ENCODE data around the gene PTPRJ.
A peak's percentile ranks its signal among the peaks of the same experiment; 100 is the strongest.
"Not testable (repeated sequence)": the region's sequence is repeated elsewhere in the genome, so short reads cannot be mapped to it uniquely, and the experiment has no call there.

The PTPRJ gene

GRCh38 chr11:48019217-48019584 lies 38.8 kb downstream of the PTPRJ start:
- DNase-seq, result peak in 1 of 2 experiments; percentile 46

- no peak for DNase-seq
Measured at GRCh38 chr11:48019595-48019994, 39.2 kb downstream of the PTPRJ start.

DNA sequence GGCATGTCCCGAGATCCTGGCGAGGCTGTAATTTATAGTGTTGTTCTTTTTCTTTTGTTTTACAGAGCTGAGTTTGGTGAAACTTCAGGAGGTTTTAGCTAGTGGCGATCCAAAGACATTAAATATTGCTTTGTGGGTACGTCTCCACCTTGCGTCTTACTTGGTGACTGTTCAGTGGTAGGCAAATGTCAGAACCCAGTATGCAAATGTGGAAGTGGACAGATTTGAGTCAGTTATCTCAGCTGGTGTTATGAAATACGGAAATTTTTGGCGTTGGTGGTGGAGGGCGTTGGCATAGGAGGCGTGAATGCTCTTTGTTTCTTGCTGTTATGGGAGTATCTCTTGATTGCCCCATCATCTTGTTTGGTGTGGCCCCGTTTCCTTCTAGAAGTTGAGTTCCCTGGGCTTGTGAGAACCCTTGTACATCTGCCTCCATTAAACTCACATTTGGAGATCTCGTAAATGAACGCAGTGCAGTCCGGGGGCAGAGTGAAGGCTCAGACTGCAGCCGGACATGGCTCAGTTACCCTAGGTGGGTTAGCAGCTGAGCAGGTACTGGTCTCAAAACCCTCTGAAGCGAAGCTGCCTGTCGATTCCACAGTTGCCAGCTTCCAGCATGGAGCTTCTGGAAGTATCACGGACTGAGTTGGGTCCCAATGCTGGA lies 39.9 kb downstream of the PTPRJ start:
- DNase-seq, result no peak

GRCh38 chr11:48021201-48021820 lies 41.0 kb downstream of the PTPRJ start:
- not testable (repeated sequence) for DNase-seq

GRCh38 chr11:48022445-48022844 lies 42.1 kb downstream of the PTPRJ start:
- DNase-seq, result no peak

DNA sequence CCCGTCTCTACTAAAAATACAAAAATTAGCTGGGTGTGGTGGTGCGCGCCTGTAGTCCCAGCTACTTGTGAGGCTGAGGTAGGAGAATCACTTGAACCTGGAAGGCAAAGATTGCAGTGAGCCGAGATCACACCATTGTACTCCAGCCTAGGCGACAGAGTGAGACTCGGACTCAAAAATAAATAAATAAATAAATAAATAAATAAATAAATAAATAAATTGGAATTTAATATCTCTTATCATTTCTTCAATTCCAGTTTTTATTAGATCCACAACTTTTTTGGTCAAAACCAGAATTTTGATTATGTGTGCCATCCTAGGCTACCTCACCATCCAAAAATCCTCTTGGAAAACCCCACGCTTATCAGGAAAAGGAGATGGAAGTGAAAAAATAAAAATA lies 43.2 kb downstream of the PTPRJ start:
- not testable (repeated sequence) for DNase-seq

DNA sequence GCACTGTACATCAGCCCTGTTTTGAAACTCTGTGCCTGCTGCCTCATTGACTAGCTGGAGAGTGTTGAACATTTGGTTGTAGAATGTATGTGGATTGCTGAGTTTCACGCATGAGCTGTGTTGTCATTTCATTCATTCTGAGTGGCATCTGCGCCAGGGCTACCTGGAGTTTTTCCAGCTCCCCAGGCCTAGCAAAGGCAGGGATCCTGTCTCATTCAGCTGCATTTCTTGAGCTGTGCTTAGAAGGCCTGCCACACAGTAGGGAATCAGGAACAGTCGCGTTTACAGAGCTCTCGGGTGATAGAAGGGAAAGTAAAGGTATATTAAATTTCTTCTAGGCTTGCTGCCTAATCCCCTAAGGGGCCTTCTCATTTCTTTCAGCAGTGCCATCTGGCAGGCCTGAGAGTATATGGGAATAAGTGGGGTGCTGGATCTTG lies 44.3 kb downstream of the PTPRJ start:
- peak; percentile 97 to 98 for DNase-seq

DNA sequence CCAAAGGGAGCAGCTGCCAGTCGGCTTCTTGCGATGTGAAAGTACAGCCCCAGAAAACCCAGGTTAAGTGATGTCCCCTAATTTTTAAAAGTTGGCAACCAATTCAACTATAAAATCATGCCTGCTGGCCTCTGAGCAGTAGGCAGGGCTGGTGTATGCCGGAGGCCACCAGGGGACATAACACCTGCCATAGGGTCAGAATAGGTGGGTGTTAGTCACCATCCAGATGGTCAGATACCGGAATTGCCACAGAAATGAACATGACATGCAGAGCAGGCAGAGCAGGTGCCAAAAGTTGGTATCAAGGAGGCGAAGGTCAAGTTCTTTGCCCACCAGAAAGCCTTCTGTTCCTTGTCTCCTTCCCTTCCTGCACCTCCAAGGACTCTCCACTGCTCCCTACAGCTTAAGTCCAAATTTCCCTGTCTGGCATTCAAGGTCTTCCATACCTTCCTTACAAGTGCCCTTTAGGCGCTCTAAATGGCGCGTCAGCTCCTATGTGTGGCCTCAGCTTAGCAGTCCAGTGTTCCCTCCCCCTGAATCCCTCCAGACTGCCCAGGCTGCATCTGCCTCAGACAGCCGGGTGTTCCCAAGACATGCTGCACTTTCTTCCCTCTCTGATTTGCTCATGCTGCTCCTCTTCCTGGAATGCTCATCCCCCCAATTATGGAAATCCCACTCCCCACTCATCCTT lies 45.1 kb downstream of the PTPRJ start:
- peak; percentile 46 to 85 for DNase-seq

DNA sequence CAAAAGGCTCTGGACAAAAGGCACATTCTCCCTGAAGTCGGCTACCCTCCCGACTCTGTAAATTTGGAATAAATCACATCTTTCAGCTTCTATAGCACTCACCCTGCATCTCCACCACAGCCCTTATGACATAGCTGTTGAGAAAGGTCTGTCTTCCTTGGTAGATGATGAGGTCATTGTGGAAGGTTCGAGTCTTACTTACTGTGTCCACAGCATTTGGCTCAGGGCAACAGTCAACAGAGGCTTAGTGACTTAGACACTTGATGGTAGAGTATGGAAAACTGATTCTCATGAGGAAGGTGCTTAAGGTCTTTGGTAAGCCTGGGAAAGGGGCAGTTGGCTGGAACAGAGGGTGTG lies 45.6 kb downstream of the PTPRJ start:
- peak in 1 of 2 experiments; percentile 39 for DNase-seq

- no peak for DNase-seq
Measured at GRCh38 chr11:48028914-48029680, 48.7 kb downstream of the PTPRJ start.

DNA sequence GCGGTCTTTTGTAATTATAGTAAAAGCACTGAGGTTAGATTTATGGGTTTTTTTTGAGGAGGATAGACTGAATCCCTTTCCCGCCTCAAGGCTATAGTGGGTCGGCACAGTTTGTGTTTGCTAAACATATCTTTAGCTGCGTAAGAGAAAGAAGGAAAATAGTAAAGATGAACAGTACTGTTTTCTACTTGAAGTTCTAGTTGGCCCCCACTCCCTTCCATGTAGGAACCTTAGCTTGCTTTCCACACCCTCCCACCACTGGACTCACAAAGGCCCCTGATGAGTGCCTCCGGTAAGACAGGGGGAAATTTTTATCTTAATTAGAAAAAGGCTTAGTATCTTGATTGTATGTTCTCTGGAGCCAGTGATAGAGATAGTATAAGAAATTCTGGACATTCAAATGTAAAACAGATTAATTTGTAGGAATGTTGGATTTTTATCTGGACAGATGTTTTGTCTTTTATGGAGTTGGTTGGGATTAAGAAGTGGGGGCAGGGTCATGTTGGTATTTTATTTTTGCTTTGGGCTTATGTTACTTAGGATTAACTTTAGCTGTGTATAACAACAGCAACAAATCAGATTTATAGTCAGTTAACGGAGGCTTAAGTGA lies 49.4 kb downstream of the PTPRJ start:
- DNase-seq, result no peak

DNA sequence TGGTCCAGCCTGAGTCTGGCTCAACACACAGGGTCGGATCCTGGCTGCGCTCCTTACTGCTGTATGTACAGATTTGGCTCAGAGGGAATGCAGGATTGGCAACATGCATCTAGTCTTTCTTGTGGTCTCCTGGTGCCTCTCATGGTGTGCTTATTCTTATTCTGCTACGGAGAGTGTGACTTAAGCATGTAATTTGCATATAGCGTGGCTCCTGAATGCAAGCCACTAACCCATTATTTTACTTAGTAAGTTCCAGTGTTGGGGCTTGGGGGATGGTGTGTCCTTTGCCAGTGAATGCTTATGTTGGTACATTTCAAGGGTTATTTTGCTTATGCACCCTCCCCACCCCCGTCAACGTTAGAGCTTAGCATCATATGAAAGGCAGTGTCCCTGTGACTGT lies 51.2 kb downstream of the PTPRJ start:
- DNase-seq, result no peak

- no peak for DNase-seq
Measured at GRCh38 chr11:48032721-48033120, 52.4 kb downstream of the PTPRJ start.

GRCh38 chr11:48033918-48034341 lies 53.6 kb downstream of the PTPRJ start:
- no peak for DNase-seq

DNA sequence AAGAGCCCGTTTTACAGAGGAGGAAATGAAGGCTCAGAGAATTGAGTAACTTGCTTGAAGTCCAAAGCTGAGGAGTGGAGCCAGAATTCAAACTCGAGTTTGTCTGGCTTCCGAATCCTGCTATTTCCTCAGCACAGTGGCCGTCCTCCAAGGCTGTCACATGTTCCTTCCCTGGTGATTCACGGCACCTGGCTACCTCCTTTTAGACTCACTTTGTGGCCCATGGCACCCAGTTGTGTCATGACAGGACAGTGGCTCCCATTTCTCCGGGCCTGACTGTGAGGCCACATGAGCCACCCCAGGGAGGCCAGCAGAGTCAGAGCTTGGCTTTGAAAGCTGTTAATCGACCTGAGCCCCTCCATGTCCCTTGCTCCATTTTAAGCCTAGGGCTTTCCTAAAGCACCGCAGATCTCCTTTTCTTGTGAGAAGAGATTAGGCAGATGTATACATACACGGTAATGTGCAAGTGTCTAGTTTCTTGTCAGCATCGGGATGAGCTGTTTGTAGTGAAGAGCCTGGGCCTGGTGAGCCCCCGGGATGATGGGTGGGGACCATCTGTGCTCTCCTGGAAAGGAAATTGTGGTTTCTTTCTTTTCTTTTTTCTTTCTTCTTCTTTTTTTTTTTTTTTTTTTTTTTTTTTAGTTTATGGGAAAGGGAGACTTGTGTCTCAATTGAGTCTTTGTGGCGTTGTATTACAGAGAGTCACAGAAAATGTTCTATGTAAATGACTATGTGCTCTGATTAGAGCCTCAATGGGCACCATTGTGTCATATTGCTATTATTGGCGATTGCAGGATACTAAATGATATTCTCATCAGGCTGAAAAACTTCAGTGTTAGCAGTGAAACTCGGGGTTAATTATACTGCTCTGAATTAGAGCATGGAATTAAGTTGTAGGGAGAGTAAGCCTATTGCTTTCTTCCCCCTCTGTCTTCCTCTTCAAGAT lies 54.8 kb downstream of the PTPRJ start:
- peak; percentile 45 to 82 for DNase-seq

DNA sequence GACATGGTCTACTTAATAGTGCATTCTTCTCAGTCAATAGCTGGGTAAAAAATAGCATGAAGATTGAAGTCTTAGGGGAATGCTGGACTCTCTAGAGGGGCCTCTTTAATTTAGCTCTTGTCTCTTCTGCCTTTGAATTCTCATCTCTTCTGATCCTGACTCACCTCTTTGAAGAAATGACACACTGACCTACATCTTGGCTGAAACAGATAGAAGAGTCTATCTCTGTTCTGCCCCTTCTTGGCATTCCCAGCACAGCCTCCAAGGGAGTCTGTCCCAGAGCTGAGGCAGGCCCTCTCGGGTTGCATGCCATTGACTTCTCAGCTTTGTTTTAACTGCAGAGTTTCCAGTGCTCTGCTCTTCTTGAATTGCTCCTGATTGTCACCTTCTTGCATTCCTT lies 55.7 kb downstream of the PTPRJ start:
- no peak for DNase-seq

DNA sequence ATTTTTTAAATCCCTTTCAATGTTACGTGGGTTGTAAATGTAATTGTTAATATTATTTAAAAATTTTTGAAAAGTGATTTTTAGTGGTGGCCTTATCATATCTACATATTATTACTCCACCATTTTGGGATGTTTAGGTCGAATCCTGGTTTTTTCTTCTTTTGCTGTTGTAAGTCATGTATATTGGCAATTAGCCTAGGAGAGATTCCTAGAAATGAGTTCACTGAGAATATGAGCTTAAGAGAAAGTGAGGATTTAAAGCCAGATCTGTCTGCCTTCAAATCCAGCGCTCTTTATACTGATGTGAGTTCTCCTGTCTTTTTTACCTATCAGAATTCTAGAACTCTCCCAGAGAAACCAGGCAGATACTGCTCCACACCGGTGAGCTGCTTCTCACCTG lies 56.1 kb downstream of the PTPRJ start:
- no peak for DNase-seq

DNA sequence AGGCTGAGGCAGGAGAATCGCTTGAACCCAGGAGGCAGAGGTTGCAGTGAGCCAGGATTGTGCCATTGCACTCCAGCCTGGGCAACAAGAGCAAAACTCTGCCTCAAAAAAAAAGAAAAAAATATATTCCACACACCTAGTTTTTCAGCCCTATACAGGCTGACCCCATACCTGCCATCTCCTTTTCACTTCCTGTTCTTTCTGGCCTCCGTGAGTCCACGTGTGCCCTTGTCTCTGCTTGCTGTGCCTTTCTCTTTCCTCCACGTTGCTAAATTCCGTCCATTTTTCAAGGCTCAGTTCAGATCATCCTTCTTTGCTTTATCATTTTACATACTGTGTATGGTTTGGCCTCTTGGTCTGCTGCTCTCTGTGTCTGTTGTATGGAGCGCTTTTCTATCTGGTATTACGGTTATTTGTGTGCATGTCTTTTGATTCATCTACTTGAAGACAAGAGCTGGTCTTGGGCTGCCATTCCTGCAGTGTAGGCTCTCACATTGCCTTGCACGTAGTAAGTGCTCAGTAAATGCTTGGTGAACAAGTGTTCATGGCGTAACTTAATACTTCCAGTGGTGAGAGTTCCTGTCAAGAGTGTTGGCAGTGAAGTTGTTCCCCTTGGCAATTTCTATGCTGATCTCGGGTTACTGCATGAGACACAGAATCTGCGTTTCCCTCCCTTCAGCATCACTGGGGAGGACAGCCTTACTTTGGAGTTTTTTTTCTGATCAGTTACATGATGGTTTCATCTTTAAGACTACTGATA lies 57.5 kb downstream of the PTPRJ start:
- DNase-seq, result no peak

GRCh38 chr11:48040830-48041444 lies 60.6 kb downstream of the PTPRJ start:
- DNase-seq, result no peak

GRCh38 chr11:48041877-48042695 lies 61.7 kb downstream of the PTPRJ start:
- DNase-seq, result no peak
